ENCODE measurements around the gene MRPL24. TPM values are rescaled to one million over a fixed set of nuclear protein-coding genes. Genes with fewer than 3 reads are reported as not detected.

MRPL24 gene
- total RNA-seq (10 to 100 TPM; 26.7 to 65.4 TPM), polyA plus RNA-seq (100 to 1,000 TPM in 1 of 2 donors, 10 to 100 TPM in 1; 93.6 to 120 TPM)
- long read RNA-seq, donor 1, transcript MRPL24-201 (6 exons, 883 nt) = major isoform, 16 of 34 reads
- long read RNA-seq, donor 1, transcript MRPL24-202 (6 exons, 883 nt) = minor isoform, 11 of 34 reads
- long read RNA-seq, donor 1, partial matches to known transcripts = 5 of 34 reads
- long read RNA-seq, donor 1, other reads (novel, unspliced or antisense) = 0 of 34 reads
- long read RNA-seq, donor 2, transcript MRPL24-201 (6 exons, 883 nt) = minor isoform, 6 of 14 reads
- long read RNA-seq, donor 2, transcript MRPL24-202 (6 exons, 883 nt) = major isoform, 7 of 14 reads
- long read RNA-seq, donor 2, partial matches to known transcripts = 0 of 14 reads
- long read RNA-seq, donor 2, other reads (novel, unspliced or antisense) = 0 of 14 reads
- long read RNA-seq, donor 3, transcript MRPL24-201 (6 exons, 883 nt) = major isoform, 7 of 16 reads
- long read RNA-seq, donor 3, transcript MRPL24-202 (6 exons, 883 nt) = minor isoform, 6 of 16 reads
- long read RNA-seq, donor 3, partial matches to known transcripts = 0 of 16 reads
- long read RNA-seq, donor 3, other reads (novel, unspliced or antisense) = 0 of 16 reads
- long read RNA-seq, donor 4, transcript MRPL24-202 (6 exons, 883 nt) = major isoform, 7 of 13 reads
- long read RNA-seq, donor 4, transcript MRPL24-201 (6 exons, 883 nt) = minor isoform, 5 of 13 reads
- long read RNA-seq, donor 4, partial matches to known transcripts = 0 of 13 reads
- long read RNA-seq, donor 4, other reads (novel, unspliced or antisense) = 0 of 13 reads
- long read RNA-seq, donor 5, transcript MRPL24-202 (6 exons, 883 nt) = major isoform, 18 of 42 reads
- long read RNA-seq, donor 5, transcript MRPL24-206 (3 exons, 560 nt) = minor isoform, 6 of 42 reads
- long read RNA-seq, donor 5, transcript MRPL24-201 (6 exons, 883 nt) = minor isoform, 17 of 42 reads
- long read RNA-seq, donor 5, partial matches to known transcripts = 0 of 42 reads
- long read RNA-seq, donor 5, other reads (novel, unspliced or antisense) = 0 of 42 reads

- Histone ChIP-seq H3K27me3 (ENCODE audit: control insufficient read depth in 3 of 3, insufficient read depth in 3 of 3, low read length in 2 of 3) (no peaks in the 10 kb centered on the region), H3K4me3 (peak within 1 kb of the TSS; percentile 61), H3K9ac (ENCODE audit: insufficient read depth in 1 of 2, low read length in 2 of 2) (peak within 1 kb of the TSS in 1 of 2 donors; percentile 36), H3K4me1 (ENCODE audit: control insufficient read depth in 5 of 5, insufficient read depth in 5 of 5, low read length in 5 of 5) (peaks cover 0 to 15% (median 0%) of the 10 kb centered on the region in 5 donors), H3K27ac (ENCODE audit: low read depth in 1 of 2, low read length in 1 of 2) (peak within 1 kb of the TSS; percentile 71 to 89), H3K36me3 (ENCODE audit: control insufficient read depth in 4 of 4, insufficient read depth in 4 of 4, low read length in 4 of 4) (peaks cover 4 to 37% (median 18%) of the 10 kb centered on the region in 4 donors), H3K9me3 (ENCODE audit: control insufficient read depth in 4 of 4, insufficient read depth in 3 of 4, low read length in 3 of 4) (no peaks in the 10 kb centered on the region)
- 1% methylated on average over 38 of the region's 38 CpGs for WGBS, 2 donors
- ATAC-seq (ENCODE audit: insufficient read depth, low FRiP score) (peak; percentile 93), DNase-seq (peak; percentile 99 to 100 (median 100))
- TF ChIP-seq CTCF (IDR thresholded peaks at IDR 0.05; ENCODE audit: control extremely low read depth, extremely low read depth) = no peak
These were observed at the start of gene MRPL24 for GRCh38 chr1:156740741-156741480. MRPL24 (minus strand) TSS chr1:156741088; CDS start chr1:156738704, 2,384 bp downstream.

DNA sequence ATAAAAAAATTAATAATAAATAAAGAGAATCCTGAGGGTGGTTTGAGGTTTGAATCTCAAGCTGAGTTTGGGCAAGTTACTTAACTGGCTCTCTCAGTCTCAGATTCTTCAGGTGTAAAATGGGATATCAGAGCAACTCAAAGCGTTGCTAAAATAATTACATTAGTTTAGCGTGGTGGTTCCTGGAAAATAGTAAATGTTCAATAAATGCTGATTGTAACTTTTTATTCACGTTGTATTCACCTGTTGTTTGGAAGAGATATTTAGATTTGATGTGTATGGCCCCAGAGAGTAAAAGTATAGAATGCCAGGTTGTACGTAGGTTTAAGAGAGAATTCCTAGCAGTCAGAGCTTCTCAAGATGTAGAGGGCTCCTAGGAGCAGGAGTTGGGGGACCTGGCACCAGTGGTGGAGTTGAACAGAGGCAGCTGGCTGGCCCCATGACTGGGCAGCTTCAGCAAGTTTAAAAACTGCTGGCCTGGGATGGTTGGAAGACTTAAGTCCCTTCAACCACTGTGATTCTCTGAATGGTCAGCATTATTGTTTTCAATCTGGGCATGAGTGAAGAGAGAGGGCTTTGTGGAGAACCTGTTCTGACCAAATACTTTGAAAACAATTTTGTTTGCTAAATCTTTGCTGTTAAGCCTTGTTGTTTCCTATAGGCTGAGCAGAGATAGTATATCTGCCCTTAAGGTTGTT, 48.9 kb upstream of the MRPL24 start:
- peaks cover 31 to 45% (median 36%) of the 10 kb centered on the region in 4 donors for H3K36me3 ChIP-seq (ENCODE audit: control insufficient read depth in 4 of 4, insufficient read depth in 4 of 4, low read length in 4 of 4)
- H3K27me3 ChIP-seq (ENCODE audit: control insufficient read depth in 3 of 3, insufficient read depth in 3 of 3, low read length in 2 of 3) = no peaks in the 10 kb centered on the region
- TF ChIP-seq CTCF (IDR thresholded peaks at IDR 0.05; ENCODE audit: control extremely low read depth, extremely low read depth) = no peak
- H3K4me3 ChIP-seq = no peak overlapping the region
- no peak for DNase-seq
- H3K4me1 ChIP-seq (ENCODE audit: control insufficient read depth in 5 of 5, insufficient read depth in 5 of 5, low read length in 5 of 5) = no peaks in the 10 kb centered on the region
- no peak overlapping the region for H3K27ac ChIP-seq (ENCODE audit: low read depth in 1 of 2, low read length in 1 of 2)
- H3K9me3 ChIP-seq (ENCODE audit: control insufficient read depth in 4 of 4, insufficient read depth in 3 of 4, low read length in 3 of 4) = no peaks in the 10 kb centered on the region
- no peak for ATAC-seq (ENCODE audit: insufficient read depth, low FRiP score)
- no peak overlapping the region for H3K9ac ChIP-seq (ENCODE audit: insufficient read depth in 1 of 2, low read length in 2 of 2)
- WGBS, 2 donors = 85% methylated on average over 4 of the region's 4 CpGs

GRCh38 chr1:156788136-156788535, 47.2 kb upstream of the MRPL24 start:
- H3K36me3 ChIP-seq (ENCODE audit: control insufficient read depth in 4 of 4, insufficient read depth in 4 of 4, low read length in 4 of 4) = peaks cover 23 to 53% (median 36%) of the 10 kb centered on the region in 4 donors
- H3K9ac ChIP-seq (ENCODE audit: insufficient read depth in 1 of 2, low read length in 2 of 2) = no peak overlapping the region
- DNase-seq = no peak
- TF ChIP-seq CTCF (IDR thresholded peaks at IDR 0.05; ENCODE audit: control extremely low read depth, extremely low read depth) = no peak
- H3K9me3 ChIP-seq (ENCODE audit: control insufficient read depth in 4 of 4, insufficient read depth in 3 of 4, low read length in 3 of 4) = no peaks in the 10 kb centered on the region
- no peak overlapping the region for H3K4me3 ChIP-seq
- H3K27ac ChIP-seq (ENCODE audit: low read depth in 1 of 2, low read length in 1 of 2) = no peak overlapping the region
- H3K4me1 ChIP-seq (ENCODE audit: control insufficient read depth in 5 of 5, insufficient read depth in 5 of 5, low read length in 5 of 5) = no peaks in the 10 kb centered on the region
- no peak for ATAC-seq (ENCODE audit: insufficient read depth, low FRiP score)
- no peaks in the 10 kb centered on the region for H3K27me3 ChIP-seq (ENCODE audit: control insufficient read depth in 3 of 3, insufficient read depth in 3 of 3, low read length in 2 of 3)
- WGBS, 2 donors = 97% methylated on average over 2 of the region's 2 CpGs
